Spleen (tissue), 11 donors: Measurements from ENCODE around the gene EXOC6B. TPM values are rescaled to one million over a fixed set of nuclear protein-coding genes. Genes with fewer than 3 reads are reported as not detected.
A peak's percentile ranks its signal among the peaks of the same experiment; 100 is the strongest.

Experiments
- DNase-seq: peaks from one replicate; pipeline ENCODE4 v3.0.0-alpha.2; 2020
- H3K27ac ChIP-seq, 8 donors: fragments of 200-600 bp; sonication (generic) in 7 of 8; 1 replicate in 4 of 8; 2 replicates in 4 of 8; pipeline versions ENCODE4 v1.5.0 to v1.8.0; 2016 to 2021; ENCODE audit warnings: inconsistent platforms in 4 of 8, mild to moderate bottlenecking in 4 of 8, moderate library complexity in 1 of 8
- H3K27me3 ChIP-seq, 7 donors: fragments of 200-600 bp; sonication (generic) in 6 of 7; replicated peaks in 1 of 7; 1 replicate in 4 of 7; 2 replicates in 3 of 7; pipeline versions ENCODE4 v1.5.0 to v1.8.0; 2016 to 2021; ENCODE audit warnings: inconsistent platforms in 3 of 7, mild to moderate bottlenecking in 1 of 7
- H3K36me3 ChIP-seq, 6 donors: fragments of 200-600 bp; sonication (generic) in 5 of 6; 1 replicate in 4 of 6; 2 replicates in 2 of 6; pipeline versions ENCODE4 v1.5.0 to v1.8.0; 2016 to 2021; ENCODE audit warnings: inconsistent platforms in 2 of 6
- H3K4me1 ChIP-seq, 6 donors: fragments of 200-600 bp; sonication (generic) in 5 of 6; 1 replicate in 3 of 6; 2 replicates in 3 of 6; pipeline versions ENCODE4 v1.5.0 to v1.8.0; 2016 to 2021; ENCODE audit warnings: inconsistent platforms in 3 of 6
- H3K4me3 ChIP-seq, 8 donors: fragments of 200-600 bp; sonication (generic) in 7 of 8; 1 replicate in 4 of 8; 2 replicates in 4 of 8; pipeline versions ENCODE4 v1.5.0 to v1.8.0; 2016 to 2021; ENCODE audit warnings: inconsistent platforms in 4 of 8, mild to moderate bottlenecking in 4 of 8, moderate library complexity in 2 of 8
- H3K9me3 ChIP-seq, 8 donors: fragments of 200-600 bp; sonication (generic) in 7 of 8; 1 replicate in 4 of 8; 2 replicates in 4 of 8; pipeline versions ENCODE4 v1.5.0 to v1.8.0; 2016 to 2021; ENCODE audit warnings: inconsistent platforms in 4 of 8
- CTCF ChIP-seq, 11 experiments: fragments of 200-600 bp in 7 of 11; fragments of 450-650 bp in 4 of 11; sonication (generic) in 4 of 11; IDR thresholded peaks in 8 of 11; conservative IDR thresholded peaks in 3 of 11; 1 replicate in 7 of 11; 2 replicates in 4 of 11; pipeline versions ENCODE4 v1.4.0 to v1.8.0; 2016 to 2021; ENCODE audit warnings: antibody characterized with exemption in 11 of 11, inconsistent platforms in 4 of 11, mild to moderate bottlenecking in 1 of 11
- POLR2A ChIP-seq, 3 donors: fragments of 450-650 bp; IDR thresholded peaks; one replicate each; pipeline ENCODE4 v1.5.1; 2017; ENCODE audit warnings: antibody characterized with exemption in 3 of 3, mild to moderate bottlenecking in 1 of 3
- POLR2AphosphoS5 ChIP-seq, 3 donors: sonication (generic); formaldehyde crosslinking; IDR thresholded peaks; one replicate each; pipeline ENCODE4 v1.5.1; 2017; ENCODE audit warnings: antibody characterized with exemption in 3 of 3
- WGBS, 5 donors: extraction: QIAGEN DNeasy Blood & Tissue Kit in 3 of 5; methylation state at CpG; one replicate each; pipeline versions ENCODE4 v1.1.5 to v1.1.7; 2013 to 2018; 5-methylcytosine and 5-hydroxymethylcytosine counted together
- intact Hi-C: fragments of 100-400 bp; cut with DNase I; formaldehyde crosslinking; loops from one replicate; pipeline ENCODE4 v1.15.0; 2023; ENCODE audit warnings: low total_unique reads
- polyA plus RNA-seq, 3 donors: library from polyadenylated mRNA; stranded (reverse); fragments of 200-250 nt; gene quantifications; one replicate each; pipeline ENCODE4 v1.2.1, GENCODE V29; 2013
- total RNA-seq, 7 donors: library from RNA; depleted of rRNA in 3 of 7; stranded (reverse); fragments of >200 nt in 3 of 7; fragmentation: NEBNext Ultra II Directional in 4 of 7; extraction: Animal tissue kit (Norgen Biotek cat#: 25700) in 4 of 7; gene quantifications; one replicate each; pipeline versions ENCODE4 v1.1.0 to v1.2.1, GENCODE V29; 2016 to 2021
- donor health status: healthy with polysubstance abuse.
- donor health status: DM: no; HTN: no; CAD: no; lungs with moderate emphysema.
- donor health status: DM: no; HTN: no; CAD: no.
- donor health status: Bipolar disorder and iron deficiency.
- donor health status: healthy.
- donor health status: DM: no; HTN: no; CAD: no.
- donor health status: DM: yes; HTN: yes; CAD: no.

The EXOC6B gene
- total and polyA plus RNA-seq, 10 donors, result 1.0 to 27.9 (median 18.0) TPM

- H3K36me3 ChIP-seq, result no peaks in the 10 kb centered on the region
- H3K9me3 ChIP-seq, result no peaks in the 10 kb centered on the region
- H3K27me3 ChIP-seq, result peaks cover 0 to 80% (median 11%) of the 10 kb centered on the region in 7 donors
- peaks cover 1 to 6% (median 4%) of the 10 kb centered on the region in 6 donors for H3K4me1 ChIP-seq
- no peak overlapping the region for H3K27ac ChIP-seq
- intact Hi-C loops, result loop anchor here (10.0 kb wide), 1 partner anchor 590 kb away; no protein-coding TSS in a partner anchor
- 74 to 97% (median 90%) methylated on average over 3 of the region's 3 CpGs for WGBS, 5 donors
- no peak overlapping the region for H3K4me3 ChIP-seq
- TF ChIP-seq POLR2AphosphoS5 (IDR thresholded peaks at IDR 0.05) (no peak), POLR2A (IDR thresholded peaks at IDR 0.05) (no peak), CTCF (IDR thresholded peaks at IDR 0.05 in 8 of 11, conservative IDR thresholded peaks at IDR 0.05 in 3 of 11) (no peak)
- no peak for DNase-seq
Measured at GRCh38 chr2:72155151-72155550, 670.7 kb downstream of the EXOC6B start.

- no peaks in the 10 kb centered on the region for H3K36me3 ChIP-seq
- intact Hi-C loops, result loop anchor here (5.0 to 10.0 kb wide), 3 partner anchors 352 to 607 kb away; no protein-coding TSS in a partner anchor
- WGBS, 5 donors, result 82 to 88% (median 84%) methylated on average over 11 to 16 of the region's 16 CpGs
- peaks cover 0 to 84% (median 16%) of the 10 kb centered on the region in 7 donors for H3K27me3 ChIP-seq
- TF ChIP-seq POLR2AphosphoS5 (IDR thresholded peaks at IDR 0.05) (no peak), POLR2A (IDR thresholded peaks at IDR 0.05) (no peak), CTCF (IDR thresholded peaks at IDR 0.05 in 8 of 11, conservative IDR thresholded peaks at IDR 0.05 in 3 of 11) (no peak)
- no peak overlapping the region for H3K4me3 ChIP-seq
- no peaks in the 10 kb centered on the region for H3K9me3 ChIP-seq
- H3K4me1 ChIP-seq, result peaks cover 8 to 12% (median 11%) of the 10 kb centered on the region in 6 donors
- peak; percentile 74 for DNase-seq
- no peak overlapping the region for H3K27ac ChIP-seq
Measured at GRCh38 chr2:72154386-72154975, 671.4 kb downstream of the EXOC6B start.

GRCh38 chr2:72153924-72154323 is 671.9 kb downstream of the EXOC6B start:
- Histone ChIP-seq H3K27me3 (peaks cover 0 to 89% (median 21%) of the 10 kb centered on the region in 7 donors), H3K4me3 (no peak overlapping the region), H3K9me3 (no peaks in the 10 kb centered on the region), H3K4me1 (peaks cover 12 to 18% (median 16%) of the 10 kb centered on the region in 6 donors), H3K36me3 (no peaks in the 10 kb centered on the region), H3K27ac (no peak overlapping the region)
- intact Hi-C loops, result loop anchor here (5.0 to 10.0 kb wide), 3 partner anchors 352 to 607 kb away; no protein-coding TSS in a partner anchor
- no peak for TF ChIP-seq POLR2A (IDR thresholded peaks at IDR 0.05)
- no peak for TF ChIP-seq POLR2AphosphoS5 (IDR thresholded peaks at IDR 0.05)
- TF ChIP-seq CTCF (IDR thresholded peaks at IDR 0.05 in 8 of 11, conservative IDR thresholded peaks at IDR 0.05 in 3 of 11), result no peak
- DNase-seq, result peak; percentile 24
- 82 to 90% (median 85%) methylated on average over 5 of the region's 5 CpGs for WGBS, 5 donors

GRCh38 chr2:72153026-72153791 is 672.6 kb downstream of the EXOC6B start:
- 81 to 87% (median 83%) methylated on average over 17 to 18 of the region's 18 CpGs for WGBS, 5 donors
- intact Hi-C loops, result loop anchor here (5.0 to 10.0 kb wide), 3 partner anchors 351 to 606 kb away; no protein-coding TSS in a partner anchor
- DNase-seq, result no peak

More at GRCh38 chr2:72153026-72153791, 672.6 kb downstream of the EXOC6B start:
- H3K27ac ChIP-seq, result no peak overlapping the region
- TF ChIP-seq CTCF (IDR thresholded peaks at IDR 0.05 in 8 of 11, conservative IDR thresholded peaks at IDR 0.05 in 3 of 11), result no peak
- TF ChIP-seq POLR2A (IDR thresholded peaks at IDR 0.05), result no peak
- TF ChIP-seq POLR2AphosphoS5 (IDR thresholded peaks at IDR 0.05), result no peak
- H3K4me3 ChIP-seq, result no peak overlapping the region
- H3K4me1 ChIP-seq, result peaks cover 12 to 22% (median 17%) of the 10 kb centered on the region in 6 donors
- H3K36me3 ChIP-seq, result no peaks in the 10 kb centered on the region
- no peaks in the 10 kb centered on the region for H3K9me3 ChIP-seq
- H3K27me3 ChIP-seq, result peaks cover 0 to 89% (median 21%) of the 10 kb centered on the region in 7 donors
